Right cardiac atrium (tissue), 5 donors: ENCODE data around the gene UNC13D. TPM values are rescaled to one million over a fixed set of nuclear protein-coding genes. Genes with fewer than 3 reads are reported as not detected.
"Not testable (repeated sequence)": the region's sequence is repeated elsewhere in the genome, so short reads cannot be mapped to it uniquely, and the experiment has no call there.

Experiments used
- ATAC-seq, 2 donors: fragments of 200-7000 bp; cut with Tn5 transposase; one replicate each; pipeline versions ENCODE4 v1.8.0 to v1.9.1; 2020; ENCODE audit warnings: moderate library complexity in 2 of 2, mild to moderate bottlenecking in 1 of 2
- DNase-seq, 3 donors: peaks; one replicate each; pipeline ENCODE4 v3.0.0-alpha.2; 2020
- H3K27ac ChIP-seq: one replicate; pipeline ENCODE4 v1.5.1; 2013; ENCODE audit warnings: mild to moderate bottlenecking, low read length, control low read depth, moderate library complexity
- H3K27me3 ChIP-seq: one replicate; pipeline ENCODE4 v1.6.1; 2013; ENCODE audit not compliant: control insufficient read depth, insufficient read depth
- H3K4me1 ChIP-seq: one replicate; pipeline ENCODE4 v1.6.1; 2013; ENCODE audit warnings: low read length; ENCODE audit not compliant: control insufficient read depth, insufficient read depth
- H3K4me3 ChIP-seq: one replicate; pipeline ENCODE4 v1.5.1; 2013; ENCODE audit warnings: low read length, control low read depth
- H3K9me3 ChIP-seq: one replicate; pipeline ENCODE4 v1.6.1; 2013; ENCODE audit warnings: low read length; ENCODE audit not compliant: control insufficient read depth
- WGBS: extraction: QIAGEN DNeasy Blood & Tissue Kit; methylation state at CpG from one replicate; pipeline ENCODE4 v1.1.7; 2013; 5-methylcytosine and 5-hydroxymethylcytosine counted together
- intact Hi-C, 4 donors: fragments of 100-400 bp; cut with DNase I; formaldehyde crosslinking; loops; one replicate each; pipeline versions ENCODE4 v1.11.0 to v1.14.0; 2022 to 2023
- long read RNA-seq, 4 donors: library from polyadenylated mRNA; unstranded; transcript quantifications; one replicate each; pipeline ENCODE4 v2.0.0, GENCODE V29; 2020 to 2021
- polyA plus RNA-seq: library from polyadenylated mRNA; stranded (reverse); fragments of 200-250 nt; gene quantifications from one replicate; pipeline ENCODE4 v1.2.3, GENCODE V29; 2013
- total RNA-seq, 4 donors: library from RNA; stranded (reverse); fragmentation: NEBNext Ultra II Directional; extraction: Animal tissue kit (Norgen Biotek cat#: 25700); gene quantifications; one replicate each; pipeline ENCODE4 v1.2.1, GENCODE V29; 2021
- donor health status: healthy with polysubstance abuse.
- donor health status: DM: no; HTN: yes; CAD: no.
- donor health status: DM: no; HTN: no; CAD: no.
- donor health status: DM: no; HTN: yes; CAD: no; lungs with severe emphysema.
- donor health status: DM: yes; HTN: yes; CAD: no.

Gene UNC13D
- total RNA-seq, result 10 to 100 TPM; 12.6 to 30.4 (median 27.4) TPM
- polyA plus RNA-seq, result 18.8 TPM
- long read RNA-seq, donor 1, full-length matches to known transcripts, result 7 of 57 reads
- long read RNA-seq, donor 1, partial matches to known transcripts, result 21 of 57 reads
- long read RNA-seq, donor 1, other reads (novel, unspliced or antisense), result 29 of 57 reads
- long read RNA-seq, donor 2, full-length matches to known transcripts, result 7 of 41 reads
- long read RNA-seq, donor 2, partial matches to known transcripts, result 12 of 41 reads
- long read RNA-seq, donor 2, other reads (novel, unspliced or antisense), result 22 of 41 reads
- long read RNA-seq, donor 3, full-length matches to known transcripts, result 3 of 57 reads
- long read RNA-seq, donor 3, partial matches to known transcripts, result 20 of 57 reads
- long read RNA-seq, donor 3, other reads (novel, unspliced or antisense), result 34 of 57 reads
- long read RNA-seq, donor 4, full-length matches to known transcripts, result 5 of 24 reads
- long read RNA-seq, donor 4, partial matches to known transcripts, result 7 of 24 reads
- long read RNA-seq, donor 4, other reads (novel, unspliced or antisense), result 12 of 24 reads

DNA sequence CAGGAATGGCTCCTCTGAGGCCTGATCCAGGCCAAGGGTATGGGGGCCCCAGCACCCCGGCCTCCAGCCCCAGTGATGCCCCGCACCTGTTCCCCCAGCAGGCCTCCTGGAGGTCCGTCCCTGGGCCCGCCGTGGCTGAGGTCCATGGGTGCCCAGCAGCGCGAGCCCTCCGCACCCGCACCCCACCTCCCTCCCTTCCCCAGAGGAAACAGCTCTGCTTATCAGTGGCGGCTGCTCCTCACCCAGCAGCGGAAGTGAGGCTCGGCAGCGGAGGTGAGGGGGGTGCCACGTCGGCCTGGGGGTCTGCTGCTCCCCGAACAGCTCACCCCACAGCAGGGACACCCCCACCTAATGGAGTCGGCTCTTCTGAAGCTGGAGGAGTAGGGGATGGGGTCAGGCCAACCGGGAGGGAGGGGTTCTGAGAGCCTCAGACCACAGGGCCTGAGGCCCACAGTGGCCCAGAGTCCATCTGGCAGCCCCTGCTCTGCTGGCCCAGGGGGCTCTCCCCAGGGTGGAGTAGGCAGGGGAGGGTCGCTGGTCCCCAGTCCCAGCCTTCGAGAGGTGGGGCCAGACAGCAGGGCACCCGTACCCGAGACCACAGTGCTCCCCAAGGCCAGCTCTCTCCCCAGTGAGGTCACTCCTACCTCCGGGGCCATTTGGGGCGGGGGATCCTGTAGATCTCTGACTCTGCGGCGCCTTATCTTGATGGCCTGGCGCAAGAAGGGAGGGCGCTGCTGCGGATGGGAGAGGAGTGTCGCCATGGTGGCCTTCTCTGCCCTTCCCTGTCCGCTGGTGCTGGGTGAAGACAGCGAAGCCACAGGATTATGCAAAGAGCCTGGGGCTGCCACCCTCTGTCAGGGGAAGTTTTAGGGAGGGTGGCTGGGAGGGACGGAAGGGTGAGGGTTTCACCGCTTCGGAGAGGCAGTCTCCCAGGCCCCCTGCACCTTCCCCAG is at the start of gene UNC13D:
TSS of gene UNC13D (minus strand) at position 828 of the 953 bp plus-strand sequence. CDS start at position 761, 67 bp downstream.
- Histone ChIP-seq H3K9me3 (no peaks in the 10 kb centered on the region), H3K27me3 (no peaks in the 10 kb centered on the region), H3K27ac (peak within 1 kb of the TSS; percentile 86), H3K4me1 (peaks cover 13% of the 10 kb centered on the region), H3K4me3 (peak within 1 kb of the TSS; percentile 13)
- WGBS, result 42% methylated on average over 35 of the region's 35 CpGs
- intact Hi-C loops, result no loop called here
- DNase-seq (peak in 2 of 3 donors; percentile 73 to 77), ATAC-seq (peak; percentile 4 to 12)

DNA sequence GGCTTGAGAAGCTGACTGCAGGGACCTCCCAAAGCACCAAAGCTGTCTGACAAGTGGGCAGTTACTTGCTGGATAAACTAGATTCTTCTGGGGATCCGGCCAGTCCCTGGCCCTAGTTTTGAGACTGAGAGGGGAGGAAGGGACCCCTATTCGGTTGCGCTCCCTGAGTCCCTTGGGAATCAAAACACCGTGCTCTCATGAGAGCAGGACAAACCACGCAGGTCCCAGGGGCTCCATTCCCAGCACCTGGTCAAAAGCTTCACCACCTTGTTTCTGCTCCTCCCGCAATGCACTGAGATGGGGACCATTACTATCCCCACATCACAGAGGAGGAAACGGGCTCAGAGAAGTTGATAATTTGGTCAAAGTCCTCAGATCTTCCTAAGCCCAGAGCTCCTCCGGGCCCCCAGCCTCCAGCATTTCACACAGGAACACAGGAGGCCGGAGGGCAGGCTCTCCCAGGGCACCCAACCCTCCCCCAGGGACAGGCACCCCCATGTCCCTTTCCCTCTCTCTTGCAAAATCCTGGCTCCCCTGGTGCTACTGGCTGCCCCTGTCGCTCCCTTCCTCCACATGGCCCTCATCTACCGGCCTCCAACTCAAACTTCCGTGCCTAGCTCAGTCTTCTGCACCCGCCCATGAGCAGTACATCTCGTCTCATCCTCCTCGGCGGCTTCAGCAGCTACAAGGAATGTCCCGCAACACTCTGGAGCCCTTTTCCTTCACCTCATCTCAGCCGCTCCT is 49.3 kb upstream of the UNC13D start:
- Histone ChIP-seq H3K27ac (no peak overlapping the region), H3K9me3 (no peaks in the 10 kb centered on the region), H3K4me1 (no peaks in the 10 kb centered on the region), H3K4me3 (no peak overlapping the region), H3K27me3 (no peaks in the 10 kb centered on the region)
- WGBS, result 89% methylated on average over 18 of the region's 18 CpGs
- ATAC-seq, result no peak
- DNase-seq, result no peak
- intact Hi-C loops, result loop anchor here in 2 of 4 donors (10.0 kb wide), 2 partner anchors 109 to 129 kb away; partner anchors contain the start of genes GALK1 (in 1 of the 2) and UNK (in 1 of the 2)

DNA sequence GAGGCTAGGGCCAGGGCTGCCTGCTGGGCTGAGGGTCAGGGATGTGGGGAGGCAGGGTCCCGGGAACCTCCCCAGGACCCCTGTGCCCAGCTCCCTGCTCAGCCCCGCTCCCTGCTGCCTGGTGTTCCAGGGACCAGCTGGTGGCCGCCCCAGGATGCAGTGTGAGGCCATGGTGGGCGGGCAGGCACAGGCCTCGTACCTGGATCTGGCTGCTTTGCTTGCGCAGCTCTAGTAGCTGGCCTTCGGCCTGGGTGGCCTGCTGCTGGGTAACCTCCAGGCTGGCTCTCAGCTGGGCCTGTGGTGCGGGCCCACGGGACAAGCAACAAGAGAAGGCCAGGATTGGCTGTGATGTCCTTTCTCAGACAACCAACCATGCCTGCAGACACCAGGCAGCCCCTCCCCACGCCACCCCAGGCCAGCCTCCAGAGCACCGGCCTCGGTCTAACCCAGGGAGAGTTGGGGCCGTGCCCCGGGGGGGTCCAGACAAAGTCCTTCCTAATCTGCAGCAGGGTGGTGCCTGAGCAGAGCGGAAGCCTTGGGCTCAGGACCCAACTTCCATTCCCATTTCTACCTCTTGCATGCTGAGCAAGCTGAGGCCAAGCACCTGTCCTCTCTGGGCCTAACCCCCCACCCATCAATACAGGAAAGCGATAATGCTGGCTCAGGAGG is 48.5 kb upstream of the UNC13D start:
- intact Hi-C loops, result loop anchor here in 2 of 4 donors (10.0 kb wide), 2 partner anchors 108 to 128 kb away; partner anchors contain the start of genes GALK1 (in 1 of the 2) and UNK (in 1 of the 2)
- H3K4me3 ChIP-seq, result no peak overlapping the region
- H3K27ac ChIP-seq, result no peak overlapping the region
- peak in 1 of 3 donors; percentile 62 for DNase-seq
- ATAC-seq, result no peak
- H3K4me1 ChIP-seq, result no peaks in the 10 kb centered on the region
- no peaks in the 10 kb centered on the region for H3K27me3 ChIP-seq
- 89% methylated on average over 16 of the region's 16 CpGs for WGBS
- H3K9me3 ChIP-seq, result no peaks in the 10 kb centered on the region

DNA sequence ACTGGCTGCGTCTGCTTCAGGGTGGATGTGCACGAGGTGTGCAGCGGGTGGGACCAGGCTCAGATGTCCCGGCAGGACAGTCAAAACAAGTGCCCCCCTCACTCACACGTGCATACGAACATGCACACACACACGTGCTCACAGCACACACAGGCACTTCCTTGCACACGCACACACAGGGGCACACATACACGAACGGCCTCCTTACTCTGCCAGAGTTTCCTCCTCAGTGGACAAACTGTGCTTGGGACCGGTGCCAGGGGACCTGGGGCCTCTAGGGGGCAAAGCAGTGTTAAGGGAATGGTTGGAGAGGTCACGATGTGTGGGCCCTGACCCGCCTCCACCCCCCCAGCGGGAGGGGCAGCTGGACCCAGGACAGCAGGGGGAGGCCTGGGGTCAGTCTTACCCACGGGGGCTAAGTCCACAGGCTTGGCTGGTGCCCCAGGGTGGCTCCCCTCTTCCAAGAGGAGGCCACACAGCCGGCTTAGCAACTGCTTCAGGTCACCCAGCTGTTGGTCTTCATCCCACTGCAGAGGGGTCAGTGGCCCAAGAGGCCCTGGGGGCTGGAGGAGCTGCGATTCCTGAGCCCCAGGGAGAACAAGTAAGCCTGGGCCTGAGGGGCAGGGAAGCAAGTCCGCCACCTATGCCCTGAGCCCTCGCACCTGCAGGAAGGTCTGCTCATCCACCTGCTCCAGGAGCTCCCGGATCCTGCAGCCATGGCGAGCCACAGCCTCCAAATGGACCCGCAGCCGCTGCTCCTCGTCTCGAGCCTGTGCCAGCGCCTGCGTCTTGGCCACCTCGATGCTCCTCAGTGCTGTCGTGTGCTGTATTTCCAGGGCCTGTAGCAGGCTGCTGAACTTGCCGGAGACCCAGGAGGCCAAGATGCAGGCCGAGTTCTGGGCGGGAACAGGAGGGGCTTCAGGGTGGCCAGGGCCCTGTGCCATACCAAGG is 47.7 kb upstream of the UNC13D start:
- no peak overlapping the region for H3K27ac ChIP-seq
- intact Hi-C loops, result loop anchor here in 2 of 4 donors (10.0 kb wide), 2 partner anchors 107 to 127 kb away; partner anchors contain the start of genes GALK1 (in 1 of the 2) and UNK (in 1 of the 2)
- H3K27me3 ChIP-seq, result no peaks in the 10 kb centered on the region
- no peak for DNase-seq
- 79% methylated on average over 32 of the region's 32 CpGs for WGBS
- no peaks in the 10 kb centered on the region for H3K4me1 ChIP-seq
- no peak for ATAC-seq
- H3K4me3 ChIP-seq, result no peak overlapping the region
- H3K9me3 ChIP-seq, result no peaks in the 10 kb centered on the region

GRCh38 chr17:75891022-75891604 is 46.9 kb upstream of the UNC13D start:
- intact Hi-C loops, result loop anchor here in 2 of 4 donors (10.0 kb wide), 2 partner anchors 106 to 126 kb away; partner anchors contain the start of genes GALK1 (in 1 of the 2) and UNK (in 1 of the 2)
- no peak for ATAC-seq
- H3K27me3 ChIP-seq, result no peaks in the 10 kb centered on the region
- no peak overlapping the region for H3K27ac ChIP-seq
- no peak for DNase-seq
- 92% methylated on average over 31 of the region's 31 CpGs for WGBS
- H3K4me3 ChIP-seq, result no peak overlapping the region
- no peaks in the 10 kb centered on the region for H3K4me1 ChIP-seq
- H3K9me3 ChIP-seq, result no peaks in the 10 kb centered on the region

DNA sequence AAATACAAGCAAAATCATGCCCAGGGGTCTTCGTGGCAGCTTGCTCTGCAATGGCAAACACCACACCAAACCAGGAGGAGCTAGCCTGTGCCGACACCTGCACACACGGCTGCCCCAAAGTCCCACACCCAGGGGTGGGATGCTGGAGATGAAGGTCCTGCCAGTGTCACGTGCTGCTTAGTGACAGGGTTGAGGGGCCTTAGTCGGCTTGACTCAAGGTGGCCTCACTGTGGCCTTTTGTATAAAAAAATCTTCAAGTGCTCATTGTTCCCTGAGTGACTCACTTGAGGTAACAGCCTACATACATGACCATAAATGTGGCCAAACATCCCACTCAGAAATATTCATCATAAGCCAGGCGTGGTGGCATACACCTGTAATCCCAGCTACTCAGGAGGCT is 45.2 kb upstream of the UNC13D start:
- intact Hi-C loops, result no loop called here
- no peaks in the 10 kb centered on the region for H3K27me3 ChIP-seq
- 75% methylated on average over 6 of the region's 6 CpGs for WGBS
- no peak overlapping the region for H3K4me3 ChIP-seq
- no peaks in the 10 kb centered on the region for H3K9me3 ChIP-seq
- H3K27ac ChIP-seq, result no peak overlapping the region
- ATAC-seq (no peak), DNase-seq (no peak)
- H3K4me1 ChIP-seq, result peaks cover 3% of the 10 kb centered on the region

GRCh38 chr17:75888484-75888883 is 44.3 kb upstream of the UNC13D start:
- H3K27ac ChIP-seq, result no peak overlapping the region

DNA sequence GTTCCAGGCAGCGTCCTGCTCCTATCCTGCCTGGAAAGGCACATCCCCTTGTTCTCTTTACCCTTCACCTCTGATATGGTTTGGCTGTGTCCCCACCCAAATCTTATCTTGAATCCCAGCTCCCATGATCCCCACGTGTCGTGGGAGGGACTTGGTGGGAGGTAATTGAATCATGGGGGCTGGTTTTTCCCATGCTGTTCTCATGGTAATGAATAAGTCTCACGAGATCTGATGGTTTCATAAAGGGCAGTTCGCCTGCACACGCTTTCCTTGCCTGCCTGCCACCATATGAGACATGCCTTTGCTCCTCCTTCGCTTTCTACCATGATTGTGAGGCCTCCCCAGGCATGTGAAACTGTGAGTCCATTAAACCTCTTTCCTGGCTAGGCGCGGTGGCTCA is 41.7 kb upstream of the UNC13D start:
- H3K9me3 ChIP-seq, DNase-seq, H3K27me3 ChIP-seq, H3K27ac ChIP-seq, H3K4me3 ChIP-seq, H3K4me1 ChIP-seq, intact Hi-C loops: not testable (repeated sequence)
- 81% methylated on average over 9 of the region's 9 CpGs for WGBS
- ATAC-seq, result peak in 1 of 2 donors; percentile 42

More at GRCh38 chr17:75888484-75888883, 44.3 kb upstream of the UNC13D start:
- no peak for DNase-seq
- Histone ChIP-seq H3K4me3 (no peak overlapping the region), H3K9me3 (no peaks in the 10 kb centered on the region), H3K4me1 (peaks cover 3% of the 10 kb centered on the region), H3K27me3 (no peaks in the 10 kb centered on the region)
- no peak for ATAC-seq
- intact Hi-C loops, result no loop called here
- 81% methylated on average over 6 of the region's 6 CpGs for WGBS

DNA sequence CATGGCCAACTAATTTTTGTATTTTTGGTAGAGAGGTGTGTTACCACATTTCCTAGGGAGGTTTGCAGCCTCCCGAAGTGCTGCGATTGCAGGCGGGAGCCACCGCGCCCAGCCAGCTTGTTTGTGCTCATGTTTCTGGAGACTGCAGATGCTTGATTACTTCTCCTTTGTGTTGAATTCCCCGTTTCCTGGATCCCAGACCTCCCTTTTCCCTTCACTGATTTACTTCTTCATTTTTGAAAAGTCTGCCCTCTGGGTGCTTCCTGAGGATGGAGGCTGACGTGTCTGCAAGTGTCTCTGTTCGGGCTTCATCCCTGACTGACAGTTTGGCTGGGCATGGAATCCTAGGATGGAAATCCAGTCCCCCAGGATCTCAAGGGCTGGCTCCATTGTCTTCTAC is 41.2 kb upstream of the UNC13D start:
- WGBS, result 72% methylated on average over 8 of the region's 8 CpGs
- intact Hi-C loops, result no loop called here
- Histone ChIP-seq H3K27ac (no peak overlapping the region), H3K27me3 (no peaks in the 10 kb centered on the region), H3K4me1 (peaks cover 3% of the 10 kb centered on the region), H3K4me3 (no peak overlapping the region), H3K9me3 (no peaks in the 10 kb centered on the region)
- DNase-seq, result no peak
- no peak for ATAC-seq
